DND-41 (cell line): ENCODE results near the gene VAV2.

Source experiments
- ATAC-seq: fragments of 200-7000 bp; cut with Tn5 transposase; 3 replicates; pipeline ENCODE4 v1.9.1; 2021; ENCODE audit warnings: low read depth; ENCODE audit not compliant: insufficient read depth
- DNase-seq: peaks from one replicate; pipeline ENCODE4 v3.0.0-alpha.2; 2020
- H2AFZ ChIP-seq: 2 replicates; pipeline ENCODE4 v1.6.0; 2012; ENCODE audit warnings: low read depth, low read length
- H3K27ac ChIP-seq: 2 replicates; pipeline ENCODE4 v1.5.1; 2012; ENCODE audit warnings: low read length, inconsistent platforms
- H3K27me3 ChIP-seq: fragments of 200-600 bp; sonication (generic); 2 replicates; pipeline ENCODE4 v1.6.0; 2012; ENCODE audit warnings: low read length, mild to moderate bottlenecking, inconsistent platforms; ENCODE audit not compliant: insufficient read depth, poor library complexity
- H3K36me3 ChIP-seq: 2 replicates; pipeline ENCODE4 v1.5.1; 2012; ENCODE audit warnings: low read length, inconsistent platforms; ENCODE audit not compliant: insufficient read depth
- H3K4me1 ChIP-seq: 2 replicates; pipeline ENCODE4 v1.5.1; 2012; ENCODE audit warnings: mild to moderate bottlenecking, low read length; ENCODE audit not compliant: insufficient read depth
- H3K4me2 ChIP-seq: 2 replicates; pipeline ENCODE4 v1.6.0; 2012; ENCODE audit warnings: mild to moderate bottlenecking, moderate library complexity, low read length, inconsistent platforms; ENCODE audit not compliant: insufficient read depth
- H3K4me3 ChIP-seq, 2 experiments: fragments of 200-600 bp in 1 of 2; shearing (Covaris generic) in 1 of 2; 2 replicates each; pipeline ENCODE4 v1.5.1; 2012 to 2016; ENCODE audit warnings: inconsistent platforms in 2 of 2, low read length in 2 of 2, mild to moderate bottlenecking in 2 of 2, low read depth in 1 of 2, moderate library complexity in 1 of 2
- H3K79me2 ChIP-seq: 2 replicates; pipeline ENCODE4 v1.6.0; 2012; ENCODE audit warnings: low read length, inconsistent platforms; ENCODE audit not compliant: insufficient read depth
- H3K9ac ChIP-seq: 2 replicates; pipeline ENCODE4 v1.6.0; 2012; ENCODE audit warnings: low read depth, mild to moderate bottlenecking, inconsistent platforms, low read length, moderate library complexity
- H3K9me3 ChIP-seq: 2 replicates; pipeline ENCODE4 v1.5.1; 2012; ENCODE audit warnings: low read length, moderate library complexity, mild to moderate bottlenecking, inconsistent platforms; ENCODE audit not compliant: insufficient read depth, severe bottlenecking
- H4K20me1 ChIP-seq: 2 replicates; pipeline ENCODE4 v1.6.0; 2012; ENCODE audit warnings: low read length; ENCODE audit not compliant: insufficient read depth
- EZH2 ChIP-seq: IDR thresholded peaks from 3 replicates; pipeline ENCODE4 v1.6.1; 2012; ENCODE audit warnings: borderline replicate concordance, low read depth, mild to moderate bottlenecking, moderate library complexity, low read length, inconsistent platforms; ENCODE audit not compliant: severe bottlenecking
- TF ChIP-seq, protein P1 (sequence below): IDR thresholded peaks from 2 replicates; pipeline ENCODE4 v1.5.1; 2012; ENCODE audit warnings: borderline replicate concordance, low read length, moderate library complexity, mild to moderate bottlenecking; ENCODE audit not compliant: poor library complexity, severe bottlenecking; ENCODE audit errors: extremely low read depth

Gene VAV2

GRCh38 chr9:133943036-133943780 is 48.9 kb downstream of the VAV2 start:
- Histone ChIP-seq H3K27ac (no peak overlapping the region), H3K27me3 (no peaks in the 10 kb centered on the region), H3K9me3 (no peaks in the 10 kb centered on the region), H3K79me2 (no peaks in the 10 kb centered on the region), H3K4me1 (no peaks in the 10 kb centered on the region), H3K9ac (no peak overlapping the region), H3K36me3 (no peaks in the 10 kb centered on the region), H3K4me2 (no peak overlapping the region), H2AFZ (no peak overlapping the region), H4K20me1 (no peaks in the 10 kb centered on the region), H3K4me3 (no peak overlapping the region)
- no peak for ATAC-seq
- TF ChIP-seq EZH2: no peak
- TF ChIP-seq, protein P1, sequence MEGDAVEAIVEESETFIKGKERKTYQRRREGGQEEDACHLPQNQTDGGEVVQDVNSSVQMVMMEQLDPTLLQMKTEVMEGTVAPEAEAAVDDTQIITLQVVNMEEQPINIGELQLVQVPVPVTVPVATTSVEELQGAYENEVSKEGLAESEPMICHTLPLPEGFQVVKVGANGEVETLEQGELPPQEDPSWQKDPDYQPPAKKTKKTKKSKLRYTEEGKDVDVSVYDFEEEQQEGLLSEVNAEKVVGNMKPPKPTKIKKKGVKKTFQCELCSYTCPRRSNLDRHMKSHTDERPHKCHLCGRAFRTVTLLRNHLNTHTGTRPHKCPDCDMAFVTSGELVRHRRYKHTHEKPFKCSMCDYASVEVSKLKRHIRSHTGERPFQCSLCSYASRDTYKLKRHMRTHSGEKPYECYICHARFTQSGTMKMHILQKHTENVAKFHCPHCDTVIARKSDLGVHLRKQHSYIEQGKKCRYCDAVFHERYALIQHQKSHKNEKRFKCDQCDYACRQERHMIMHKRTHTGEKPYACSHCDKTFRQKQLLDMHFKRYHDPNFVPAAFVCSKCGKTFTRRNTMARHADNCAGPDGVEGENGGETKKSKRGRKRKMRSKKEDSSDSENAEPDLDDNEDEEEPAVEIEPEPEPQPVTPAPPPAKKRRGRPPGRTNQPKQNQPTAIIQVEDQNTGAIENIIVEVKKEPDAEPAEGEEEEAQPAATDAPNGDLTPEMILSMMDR: no peak
- no peak for DNase-seq

DNA sequence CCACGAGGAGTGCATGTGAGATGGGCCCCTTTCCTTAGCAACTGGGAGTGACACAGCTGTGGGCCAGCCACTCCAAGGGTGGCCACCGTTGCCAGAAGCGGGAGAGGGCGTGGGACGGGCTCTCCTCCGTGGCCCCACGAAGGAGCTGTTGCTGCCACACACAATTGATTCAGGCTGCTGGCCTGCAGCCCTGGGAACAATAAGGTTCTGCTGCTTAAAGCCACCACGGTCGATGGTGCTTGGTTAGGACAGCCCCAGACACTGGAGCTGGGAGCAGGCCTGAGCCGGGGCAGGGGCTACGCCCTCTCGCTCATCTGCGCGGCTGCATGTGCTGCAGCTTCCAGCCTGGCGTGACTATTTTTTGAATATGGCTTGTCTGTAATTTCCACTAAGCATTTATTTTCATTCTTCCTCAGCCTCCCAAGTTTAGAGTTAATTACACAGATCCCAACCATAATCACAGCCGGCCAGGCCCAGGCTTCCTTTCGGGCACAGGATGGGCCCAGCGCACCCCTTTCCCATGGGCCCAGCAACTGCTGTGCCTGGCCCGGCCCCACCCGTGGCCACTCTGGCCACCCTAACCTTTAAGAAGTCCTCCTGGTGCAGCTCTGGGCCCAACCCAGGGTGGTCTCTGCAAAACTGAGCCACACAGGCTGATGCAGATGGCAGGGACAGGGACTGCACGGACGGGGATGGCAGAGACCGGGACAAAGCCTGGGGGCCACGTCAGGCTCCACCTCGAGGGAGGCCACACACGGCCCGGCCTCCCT is 49.7 kb downstream of the VAV2 start:
- no peaks in the 10 kb centered on the region for H4K20me1 ChIP-seq
- TF ChIP-seq, protein P1: no peak
- no peak for TF ChIP-seq EZH2
- no peaks in the 10 kb centered on the region for H3K36me3 ChIP-seq
- H3K4me2 ChIP-seq: no peak overlapping the region
- no peaks in the 10 kb centered on the region for H3K9me3 ChIP-seq
- no peak for DNase-seq
- no peaks in the 10 kb centered on the region for H3K27me3 ChIP-seq
- no peak overlapping the region for H2AFZ ChIP-seq
- no peak overlapping the region for H3K27ac ChIP-seq
- H3K9ac ChIP-seq: no peak overlapping the region
- H3K79me2 ChIP-seq: no peaks in the 10 kb centered on the region
- no peak overlapping the region for H3K4me3 ChIP-seq
- no peak for ATAC-seq
- H3K4me1 ChIP-seq: no peaks in the 10 kb centered on the region

DNA sequence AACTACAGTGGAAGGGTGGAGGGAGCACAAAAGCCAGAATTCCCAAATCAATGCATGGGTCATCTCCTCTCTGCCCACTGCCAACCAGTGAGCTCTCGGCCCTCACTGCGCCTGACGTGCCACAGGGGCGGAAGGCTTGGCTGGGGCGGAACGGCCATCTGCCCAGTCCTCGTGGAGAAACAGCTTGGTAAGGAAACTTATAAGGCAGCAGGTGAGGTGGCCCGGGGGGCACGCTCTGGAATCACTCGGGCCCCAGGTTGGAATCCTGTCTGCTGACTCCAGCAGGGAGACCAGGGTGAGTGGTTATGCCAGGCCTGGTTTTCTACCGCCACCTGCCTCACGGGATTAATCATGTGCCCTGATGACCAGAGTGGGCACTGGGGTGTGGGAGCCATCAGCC is 52.3 kb downstream of the VAV2 start:
- H3K4me3 ChIP-seq: no peak overlapping the region
- no peaks in the 10 kb centered on the region for H4K20me1 ChIP-seq
- no peaks in the 10 kb centered on the region for H3K36me3 ChIP-seq
- H2AFZ ChIP-seq: no peak overlapping the region
- no peak overlapping the region for H3K27ac ChIP-seq
- H3K4me2 ChIP-seq: no peak overlapping the region
- ATAC-seq (no peak), DNase-seq (no peak)
- no peaks in the 10 kb centered on the region for H3K79me2 ChIP-seq
- no peaks in the 10 kb centered on the region for H3K27me3 ChIP-seq
- no peak overlapping the region for H3K9ac ChIP-seq
- no peak for TF ChIP-seq EZH2
- TF ChIP-seq, protein P1: no peak
- H3K4me1 ChIP-seq: no peaks in the 10 kb centered on the region
- H3K9me3 ChIP-seq: no peaks in the 10 kb centered on the region
